Erythroblast (primary cell): ENCODE measurements around the gene TMEM43.

Experiments used
- GATA1 ChIP-seq: IDR thresholded peaks from 2 replicates; pipeline ENCODE4 v1.6.1; 2011; ENCODE audit warnings: low read depth, mild to moderate bottlenecking, control low read depth, low read length, moderate library complexity
- POLR2A ChIP-seq: IDR thresholded peaks from 2 replicates; pipeline ENCODE4 v1.6.1; 2011; ENCODE audit warnings: mild to moderate bottlenecking, low read length

DNA sequence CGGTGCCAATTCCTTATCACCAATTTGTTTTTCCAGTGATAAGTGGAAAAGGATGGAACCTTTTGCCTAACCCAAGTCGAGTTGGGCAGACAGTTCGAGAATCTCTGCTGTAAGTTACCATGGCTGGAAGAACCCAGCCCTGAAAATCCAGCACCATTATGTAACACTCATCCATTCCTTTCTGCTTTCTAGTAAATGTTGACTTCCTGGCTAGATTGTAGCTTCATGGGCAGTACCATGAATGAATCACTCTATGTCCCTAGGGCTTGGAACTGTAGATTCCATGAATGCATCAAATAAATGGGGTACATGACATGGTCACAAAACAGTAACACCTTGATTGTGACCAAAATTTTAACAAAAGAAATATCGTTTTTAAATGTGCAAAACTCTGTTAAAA lies 14.2 kb upstream of the TMEM43 start:
- no peak for TF ChIP-seq POLR2A
- TF ChIP-seq GATA1 = no peak
